Left renal pelvis (tissue), 4 donors: ENCODE measurements around the gene ICAM2. TPM values are rescaled to one million over a fixed set of nuclear protein-coding genes. Genes with fewer than 3 reads are reported as not detected.
"Not testable (repeated sequence)": the region's sequence is repeated elsewhere in the genome, so short reads cannot be mapped to it uniquely, and the experiment has no call there.

Experiments used
- DNase-seq, 4 donors: peaks; one replicate each; pipeline ENCODE4 v3.0.0-alpha.2; 2013; ENCODE audit warnings: low read depth in 4 of 4, low spot score in 3 of 4
- polyA plus RNA-seq, 4 donors: library from polyadenylated mRNA; unstranded; fragments of 120-200 nt; gene quantifications; one replicate each; pipeline ENCODE4 v1.2.1, GENCODE V29; 2013; ENCODE audit not compliant: insufficient read length in 4 of 4

Gene ICAM2
- polyA plus RNA-seq, 4 donors = 21.7 to 27.7 (median 26.7) TPM

GRCh38 chr17:63982641-63983040, 37.8 kb downstream of the ICAM2 start:
- not testable (repeated sequence) for DNase-seq

- DNase-seq = no peak
Measured at GRCh38 chr17:63978272-63979200, 41.9 kb downstream of the ICAM2 start.

GRCh38 chr17:63976702-63977101, 43.7 kb downstream of the ICAM2 start:
- no peak for DNase-seq

- DNase-seq = no peak
Measured at GRCh38 chr17:63975541-63976092, 44.8 kb downstream of the ICAM2 start.

DNA sequence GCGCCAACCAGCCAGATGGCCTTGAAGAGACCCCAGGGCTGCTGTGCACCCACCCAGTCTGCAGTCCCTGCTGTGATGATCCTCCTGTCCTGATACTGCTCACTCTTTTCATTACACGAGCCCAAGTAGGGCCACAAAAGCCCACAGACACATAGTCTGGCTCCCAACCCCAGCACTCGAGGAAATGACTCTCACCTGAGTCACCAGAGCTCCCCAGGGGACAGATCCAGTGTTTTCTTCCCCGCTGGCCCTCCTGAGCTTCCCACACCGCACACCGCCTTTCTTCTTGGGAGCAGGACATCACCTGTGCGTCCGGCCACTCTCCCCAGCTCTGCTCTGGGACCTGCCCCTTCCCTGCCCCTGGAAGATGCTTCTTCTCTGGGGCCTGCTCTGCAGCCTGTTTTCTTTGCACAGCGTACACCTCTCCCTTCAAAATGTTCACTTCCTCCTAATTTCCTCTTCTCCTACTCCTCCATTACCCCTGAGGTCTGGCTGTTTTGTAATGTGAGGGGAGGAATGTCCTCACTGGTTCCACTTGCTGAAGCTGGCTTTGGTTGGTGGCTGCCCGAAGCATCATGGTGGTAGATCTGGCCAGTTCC, 45.7 kb downstream of the ICAM2 start:
- DNase-seq = no peak

DNA sequence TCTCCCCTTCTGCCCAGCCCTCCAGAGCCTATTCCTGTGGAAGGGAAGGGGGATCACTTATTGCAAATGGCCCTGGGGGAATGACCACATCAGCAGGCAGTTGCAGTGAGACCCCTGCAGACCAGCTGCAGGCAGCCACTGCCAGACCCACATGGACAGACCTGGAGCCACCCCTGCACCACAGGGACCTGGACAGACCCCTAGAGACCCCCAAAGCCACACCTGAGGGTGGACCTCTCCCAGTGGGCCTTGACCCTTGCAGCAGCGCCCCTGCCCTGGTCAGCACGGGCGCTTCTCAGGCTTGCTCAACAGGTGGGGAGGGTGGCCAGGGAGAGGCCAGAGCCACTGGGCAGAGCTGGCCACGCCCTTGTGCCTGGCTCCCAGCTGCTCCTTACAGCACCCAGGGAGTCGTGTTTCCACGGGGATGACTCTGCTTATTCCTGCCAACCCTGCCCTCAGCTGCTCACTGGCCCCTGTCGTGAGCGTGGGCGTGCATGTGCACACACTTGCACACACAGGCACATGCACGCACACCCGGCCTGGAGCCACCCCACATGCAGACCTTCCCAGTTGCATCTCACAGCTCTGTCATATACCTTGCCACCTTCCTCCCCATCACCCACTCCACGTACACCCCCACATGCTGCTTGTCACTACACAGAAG, 46.4 kb downstream of the ICAM2 start:
- DNase-seq = no peak

- DNase-seq = no peak
Measured at GRCh38 chr17:63973247-63973646, 47.2 kb downstream of the ICAM2 start.

DNA sequence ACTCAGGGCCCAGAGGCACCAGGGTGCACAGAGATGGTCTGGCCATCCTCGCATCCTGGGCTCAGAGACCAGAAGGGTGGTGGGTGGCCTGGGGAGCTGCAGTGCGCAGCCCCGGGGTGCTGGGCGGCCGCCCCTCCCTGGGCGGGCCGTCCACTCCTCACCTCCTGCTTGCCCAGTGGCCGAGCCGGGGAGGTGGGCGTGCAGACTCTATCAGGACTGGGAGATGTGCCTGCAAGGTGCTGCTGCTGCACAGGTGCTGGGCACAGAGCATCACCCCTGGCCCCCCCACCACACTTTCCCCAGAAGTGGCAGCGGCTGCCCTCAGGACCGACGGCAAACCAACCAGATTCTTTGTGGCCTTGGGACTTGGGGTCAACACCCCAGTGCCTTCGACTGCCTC, 47.6 kb downstream of the ICAM2 start, which contains the start of gene SCN4A:
SCN4A (minus strand) TSS at position 123 of the 400 bp plus-strand sequence; CDS start at position 46, 77 bp downstream.
- no peak for DNase-seq

- DNase-seq = no peak
Measured at GRCh38 chr17:63969278-63969677, 51.2 kb downstream of the ICAM2 start.

DNA sequence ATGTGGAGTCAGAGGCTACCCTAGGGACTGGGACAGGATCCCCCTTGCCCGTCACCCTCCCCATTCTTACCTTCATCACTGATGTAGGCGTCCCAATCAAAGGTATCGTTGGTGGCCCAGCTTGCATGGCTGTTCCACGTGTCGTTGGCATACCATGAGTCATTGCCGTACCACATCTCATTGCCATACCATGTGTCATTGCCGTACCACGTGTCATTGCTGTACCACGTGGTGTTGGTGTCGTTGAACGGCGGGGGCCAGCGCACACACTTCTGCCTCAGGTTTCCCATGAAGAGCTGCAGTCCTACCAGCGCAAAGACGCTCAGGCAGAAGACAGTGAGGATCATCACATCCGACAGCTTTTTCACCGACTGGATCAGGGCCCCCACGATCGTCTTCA, 52.5 kb downstream of the ICAM2 start:
- DNase-seq = no peak

DNA sequence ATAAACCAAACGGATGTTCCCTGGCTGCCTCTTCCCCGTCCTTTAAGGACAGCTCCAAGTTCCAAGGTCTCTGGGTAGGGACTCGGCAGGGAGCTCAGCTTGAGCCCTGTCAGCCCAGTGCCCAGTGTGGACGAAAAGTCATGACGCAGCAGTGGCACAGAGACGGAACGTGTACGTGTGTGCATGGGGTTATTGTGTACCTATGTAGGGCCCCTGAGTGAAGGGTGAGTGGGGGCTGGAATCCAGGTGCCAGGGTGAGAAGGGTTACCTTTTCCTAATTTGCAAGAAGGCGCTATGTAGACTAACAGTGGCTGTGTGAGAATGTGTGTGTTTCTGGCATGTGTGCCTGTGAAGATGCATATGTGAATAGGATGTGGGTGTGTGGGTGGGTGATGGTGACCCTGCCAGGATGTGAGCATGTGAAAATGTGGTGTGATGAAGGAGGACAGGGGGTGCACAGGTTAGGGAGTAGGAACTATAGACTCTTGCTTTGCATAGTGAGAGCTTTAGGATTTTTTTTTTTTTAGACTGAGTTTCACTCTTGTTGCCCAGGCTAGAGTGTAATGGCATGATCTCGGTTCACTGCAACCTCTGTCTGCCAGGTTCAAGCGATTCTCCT, 53.7 kb downstream of the ICAM2 start:
- DNase-seq = no peak

DNA sequence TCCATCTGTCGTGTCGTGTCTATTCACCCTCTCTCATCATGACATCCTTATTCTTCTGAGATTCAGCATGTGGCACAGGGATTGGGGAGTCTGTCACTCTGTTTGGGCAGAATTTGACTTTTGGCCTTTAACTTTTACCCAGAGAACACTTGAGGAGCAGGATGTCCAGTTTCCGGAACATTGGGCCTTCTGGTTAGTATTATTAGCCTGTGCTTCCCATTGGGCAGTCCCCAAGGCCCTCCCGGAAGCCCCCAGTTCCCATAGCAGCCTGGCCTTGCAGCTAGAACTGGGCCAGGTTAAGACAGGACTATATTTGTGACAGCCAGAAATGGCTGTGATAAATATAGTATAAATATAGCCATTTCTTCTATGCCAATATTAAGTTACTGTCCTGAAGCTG, 57.3 kb downstream of the ICAM2 start:
- DNase-seq = no peak

DNA sequence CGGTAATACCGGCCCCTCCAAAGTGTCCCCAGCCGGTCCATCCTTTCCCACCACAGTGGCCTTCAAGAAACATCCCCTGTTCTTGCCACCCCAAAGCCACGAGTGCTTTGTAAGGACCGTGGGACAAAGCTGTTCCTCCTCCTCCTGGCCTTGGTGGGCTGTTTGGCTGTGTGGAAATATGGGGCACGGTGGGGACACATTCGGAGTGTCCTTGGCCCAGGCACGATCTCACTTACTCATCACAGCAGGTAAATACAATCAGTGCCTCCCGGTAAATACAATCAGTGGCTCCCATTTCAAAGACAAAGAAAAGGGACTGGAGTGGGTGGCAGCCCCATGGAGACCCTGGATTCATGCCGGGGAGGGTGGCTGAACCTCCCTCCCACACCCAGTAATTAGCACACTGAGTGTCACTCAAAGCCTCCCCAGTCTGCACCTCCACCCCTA, 58.1 kb downstream of the ICAM2 start:
- DNase-seq = no peak

DNA sequence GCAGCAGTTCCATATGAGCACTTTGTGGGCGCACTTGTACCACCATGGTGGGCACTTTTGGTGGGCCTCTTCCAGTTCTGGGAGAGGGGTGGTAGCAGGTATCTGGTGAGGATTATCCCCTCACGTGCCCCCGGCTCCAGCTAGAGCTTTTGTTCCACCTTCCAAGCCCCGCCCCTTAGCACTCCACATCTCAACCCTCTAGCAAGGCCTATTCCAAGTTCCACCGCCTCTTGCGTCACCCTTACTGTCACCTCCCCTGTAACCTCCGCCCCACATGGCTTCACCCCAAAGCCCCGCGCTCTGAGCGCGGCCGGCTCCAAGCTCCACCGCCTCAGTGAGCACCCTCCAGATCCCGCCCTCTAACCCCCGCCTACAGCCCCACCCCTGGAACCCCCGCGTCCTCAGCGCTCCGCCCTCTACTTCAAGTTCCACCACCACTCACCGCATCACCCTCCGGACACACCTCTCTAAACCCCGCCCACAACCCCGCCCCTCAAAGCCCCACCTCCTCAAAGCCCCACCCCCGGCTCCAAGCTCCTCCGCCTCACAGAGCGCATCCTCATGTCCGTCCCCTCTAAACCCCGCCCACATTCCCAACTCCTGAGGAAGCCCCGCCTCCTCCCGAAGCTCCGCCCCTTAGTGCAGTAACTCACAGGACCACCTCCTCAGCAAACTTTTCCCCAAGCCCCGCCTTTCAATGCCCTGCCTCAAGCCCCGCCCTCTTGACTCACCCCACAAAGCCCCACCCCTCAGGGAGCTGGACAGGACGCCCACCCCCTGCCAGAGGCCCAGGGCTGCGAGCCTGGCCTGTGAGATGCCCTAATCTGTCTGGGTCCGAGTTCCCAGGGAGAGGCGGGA, 58.8 kb downstream of the ICAM2 start:
- no peak for DNase-seq

DNA sequence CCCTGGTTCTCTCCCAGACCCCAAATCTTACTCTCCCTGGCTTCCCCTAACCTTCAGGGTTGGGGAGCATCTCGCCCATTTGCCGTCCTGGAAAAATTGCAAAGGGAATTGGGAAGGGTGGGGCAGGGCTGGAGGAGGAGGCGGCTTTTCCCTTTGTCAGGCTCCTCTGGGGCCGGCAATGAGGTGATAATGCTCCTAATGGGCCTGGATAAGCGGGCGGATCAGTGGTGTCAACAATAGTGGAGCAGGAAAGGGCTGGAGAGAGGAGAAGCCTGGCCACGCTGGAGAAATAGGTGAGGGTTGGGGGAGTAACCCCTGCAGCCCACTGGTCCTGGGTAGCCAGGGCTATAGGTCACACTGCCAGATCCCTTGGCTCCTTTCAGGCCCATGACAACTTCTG, 60.0 kb downstream of the ICAM2 start:
- DNase-seq = no peak

DNA sequence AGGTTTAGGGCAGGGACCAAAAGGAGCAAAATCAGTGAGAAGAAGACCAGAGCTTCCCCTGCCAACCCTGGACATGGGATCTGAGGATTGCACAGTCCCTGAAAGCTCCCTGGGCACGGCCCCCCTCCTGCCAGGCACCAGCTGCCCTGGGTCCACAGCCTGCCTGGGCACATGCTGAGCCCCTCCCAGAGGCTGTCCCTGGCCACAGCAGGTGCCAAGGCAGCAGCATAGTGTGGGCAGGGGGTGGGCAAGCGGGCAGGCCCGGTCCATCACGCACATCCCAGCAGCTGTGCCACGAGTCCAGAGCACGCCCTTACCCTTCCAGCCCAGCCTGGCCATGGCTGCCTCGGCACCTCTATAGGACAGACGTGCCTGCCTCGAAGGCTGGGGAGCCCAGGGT, 60.4 kb downstream of the ICAM2 start:
- DNase-seq = no peak

GRCh38 chr17:63956296-63956920, 64.0 kb downstream of the ICAM2 start:
- no peak for DNase-seq

DNA sequence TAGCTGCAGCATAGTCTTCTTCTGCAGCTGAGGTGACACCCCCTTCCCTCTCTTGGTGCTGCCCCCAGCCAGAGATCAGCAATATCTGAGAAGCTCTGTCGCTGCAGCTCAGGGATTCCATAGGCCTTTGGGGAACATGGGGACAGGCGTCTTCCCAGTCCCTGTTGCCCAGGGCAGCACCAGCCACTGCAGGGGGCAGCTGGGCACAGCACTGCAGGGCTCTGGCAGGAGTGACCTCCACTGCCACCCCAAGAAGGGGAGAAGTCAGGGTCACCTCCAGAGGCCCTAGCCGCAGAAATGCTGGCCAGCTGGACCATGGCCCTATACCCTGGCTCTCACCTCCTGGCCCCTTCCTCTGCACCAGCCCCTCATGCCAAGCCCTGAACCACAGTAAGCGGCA, 64.6 kb downstream of the ICAM2 start:
- no peak for DNase-seq

DNA sequence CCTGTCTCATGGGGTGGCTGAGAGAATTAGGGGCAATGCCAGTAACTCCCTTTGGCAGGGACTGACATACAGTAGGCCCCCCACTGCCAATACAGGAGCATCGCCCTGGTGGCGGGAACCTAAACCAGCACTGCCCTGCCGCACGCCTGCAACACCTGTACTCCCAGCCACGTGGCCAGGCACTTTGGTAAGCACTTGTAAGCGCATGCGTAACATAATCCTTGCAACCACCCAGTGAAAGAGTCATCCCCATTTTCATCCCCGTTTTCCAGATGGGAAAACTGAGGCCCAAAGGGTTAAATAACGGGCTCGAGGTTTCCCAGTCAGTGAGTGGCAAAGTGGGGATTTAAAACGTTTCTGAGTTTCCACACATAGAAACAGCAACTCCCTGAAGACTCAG, 65.2 kb downstream of the ICAM2 start:
- DNase-seq = no peak
